Activated CD4-positive, CD25-positive, alpha-beta regulatory T cell treated with anti-CD3 and anti-CD28 coated beads, Interleukin-2, amount 50 U/mL, for 24 hours (primary cell): ENCODE results near the gene SYNE2.
A peak's percentile ranks its signal among the peaks of the same experiment; 100 is the strongest.
"Not testable (repeated sequence)": the region's sequence is repeated elsewhere in the genome, so short reads cannot be mapped to it uniquely, and the experiment has no call there.

ENCODE experiments used
- ATAC-seq, 2 donors: fragments of 150-1000 bp; cut with Tn5 transposase; one replicate each; pipeline ENCODE4 v1.10.0; 2021; ENCODE audit warnings: mild to moderate bottlenecking in 1 of 2, moderate library complexity in 1 of 2

SYNE2 gene

GRCh38 chr14:63852817-63853731 is at the start of gene SYNE2:
Gene SYNE2, plus strand, starts transcription at chr14:63853004. Its CDS starts 56,145 bp downstream, at chr14:63909149.
- peak; percentile 83 to 86 for ATAC-seq

GRCh38 chr14:63803221-63803791 is 49.5 kb upstream of the SYNE2 start:
- not testable (repeated sequence) for ATAC-seq

- ATAC-seq, result not testable (repeated sequence)
Observed at GRCh38 chr14:63806064-63806463, 46.7 kb upstream of the SYNE2 start.

- not testable (repeated sequence) for ATAC-seq
Observed at GRCh38 chr14:63811692-63812091, 41.1 kb upstream of the SYNE2 start.

GRCh38 chr14:63833728-63834127 is 19.1 kb upstream of the SYNE2 start:
- no peak for ATAC-seq

GRCh38 chr14:63840981-63841380 is 11.8 kb upstream of the SYNE2 start:
- peak in 1 of 2 donors; percentile 24 for ATAC-seq

- ATAC-seq, result no peak
Observed at GRCh38 chr14:63843796-63844195, 9.0 kb upstream of the SYNE2 start.

GRCh38 chr14:63848890-63849289 is 3.9 kb upstream of the SYNE2 start:
- no peak for ATAC-seq

GRCh38 chr14:63852271-63852816 is 460 bp upstream of the SYNE2 start:
- ATAC-seq, result no peak

- no peak for ATAC-seq
Observed at GRCh38 chr14:63853831-63854293, 1.1 kb downstream of the SYNE2 start.

- ATAC-seq, result no peak
Observed at GRCh38 chr14:63854330-63854729, 1.5 kb downstream of the SYNE2 start.

GRCh38 chr14:63855281-63855680 is 2.5 kb downstream of the SYNE2 start:
- ATAC-seq, result no peak

GRCh38 chr14:63857466-63858030 is 4.7 kb downstream of the SYNE2 start:
- ATAC-seq, result peak; percentile 50 to 55

- ATAC-seq, result no peak
Observed at GRCh38 chr14:63860146-63860545, 7.3 kb downstream of the SYNE2 start.

- no peak for ATAC-seq
Observed at GRCh38 chr14:63862163-63862562, 9.4 kb downstream of the SYNE2 start.

- no peak for ATAC-seq
Observed at GRCh38 chr14:63863004-63863403, 10.2 kb downstream of the SYNE2 start.

- ATAC-seq, result peak; percentile 61 to 69
Observed at GRCh38 chr14:63864775-63865174, 12.0 kb downstream of the SYNE2 start.

GRCh38 chr14:63867933-63868921 is 15.4 kb downstream of the SYNE2 start:
- ATAC-seq, result no peak

GRCh38 chr14:63869940-63870752 is 17.3 kb downstream of the SYNE2 start:
- ATAC-seq, result peak; percentile 77 to 83

GRCh38 chr14:63870753-63871037 is 17.9 kb downstream of the SYNE2 start:
- ATAC-seq, result not testable (repeated sequence)

- no peak for ATAC-seq
Observed at GRCh38 chr14:63874223-63874622, 21.4 kb downstream of the SYNE2 start.
